Gastroesophageal sphincter (tissue), 4 donors: ENCODE results near the gene VPS35L. TPM values are rescaled to one million over a fixed set of nuclear protein-coding genes. Genes with fewer than 3 reads are reported as not detected.
A peak's percentile ranks its signal among the peaks of the same experiment; 100 is the strongest.

Source experiments
- ATAC-seq: fragments of 150-250 bp; one replicate; pipeline ENCODE4 v1.9.1; 2016; ENCODE audit warnings: mild to moderate bottlenecking, moderate library complexity
- H3K27ac ChIP-seq, 4 donors: fragments of 200-600 bp; sonication (generic) in 3 of 4; 1 replicate in 3 of 4; 2 replicates in 1 of 4; pipeline ENCODE4 v1.5.1; 2016 to 2019
- H3K27me3 ChIP-seq: fragments of 200-600 bp; sonication (generic); one replicate; pipeline ENCODE4 v1.5.1; 2019
- H3K36me3 ChIP-seq, 2 donors: fragments of 200-600 bp; sonication (generic); one replicate each; pipeline ENCODE4 v1.5.1; 2019; ENCODE audit warnings: control low read depth in 1 of 2
- H3K4me1 ChIP-seq, 3 donors: fragments of 200-600 bp; sonication (generic); 1 replicate in 2 of 3; 2 replicates in 1 of 3; pipeline ENCODE4 v1.5.1; 2016 to 2019; ENCODE audit warnings: control low read depth in 2 of 3
- H3K4me3 ChIP-seq, 2 donors: fragments of 200-600 bp; sonication (generic); one replicate each; pipeline ENCODE4 v1.5.1; 2019; ENCODE audit warnings: mild to moderate bottlenecking in 1 of 2, moderate library complexity in 1 of 2
- H3K9me3 ChIP-seq, 3 donors: fragments of 200-600 bp; sonication (generic); one replicate each; pipeline ENCODE4 v1.5.1; 2017 to 2019; ENCODE audit warnings: control low read depth in 2 of 3
- EP300 ChIP-seq: sonication (generic); formaldehyde crosslinking; IDR thresholded peaks from one replicate; pipeline ENCODE4 v1.6.1; 2017; ENCODE audit warnings: antibody characterized with exemption, mild to moderate bottlenecking
- POLR2A ChIP-seq, 2 donors: fragments of 450-650 bp; IDR thresholded peaks; one replicate each; pipeline ENCODE4 v1.6.1; 2017; ENCODE audit warnings: antibody characterized with exemption in 2 of 2, mild to moderate bottlenecking in 2 of 2, moderate library complexity in 1 of 2
- POLR2AphosphoS5 ChIP-seq: sonication (generic); formaldehyde crosslinking; IDR thresholded peaks from one replicate; pipeline ENCODE4 v1.6.1; 2017; ENCODE audit warnings: antibody characterized with exemption
- WGBS, 2 donors: methylation state at CpG; one replicate each; pipeline ENCODE4 v1.1.5; 2018; ENCODE audit warnings: low coverage in 1 of 2; 5-methylcytosine and 5-hydroxymethylcytosine counted together
- total RNA-seq, 4 donors: library from RNA; depleted of rRNA; stranded (reverse); fragments of >200 nt; gene quantifications; one replicate each; pipeline ENCODE4 v1.1.0, GENCODE V29; 2016
- TF ChIP-seq, protein P1 (sequence below), 4 experiments: fragments of 200-600 bp in 2 of 4; fragments of 450-650 bp in 2 of 4; sonication (generic) in 1 of 4; IDR thresholded peaks; one replicate each; pipeline ENCODE4 v1.5.1; 2017 to 2019; ENCODE audit warnings: antibody characterized with exemption in 4 of 4, mild to moderate bottlenecking in 2 of 4, moderate library complexity in 2 of 4

Gene VPS35L
- total RNA-seq, 4 donors from 2014 or later = 39.0 to 59.6 (median 46.9) TPM

DNA sequence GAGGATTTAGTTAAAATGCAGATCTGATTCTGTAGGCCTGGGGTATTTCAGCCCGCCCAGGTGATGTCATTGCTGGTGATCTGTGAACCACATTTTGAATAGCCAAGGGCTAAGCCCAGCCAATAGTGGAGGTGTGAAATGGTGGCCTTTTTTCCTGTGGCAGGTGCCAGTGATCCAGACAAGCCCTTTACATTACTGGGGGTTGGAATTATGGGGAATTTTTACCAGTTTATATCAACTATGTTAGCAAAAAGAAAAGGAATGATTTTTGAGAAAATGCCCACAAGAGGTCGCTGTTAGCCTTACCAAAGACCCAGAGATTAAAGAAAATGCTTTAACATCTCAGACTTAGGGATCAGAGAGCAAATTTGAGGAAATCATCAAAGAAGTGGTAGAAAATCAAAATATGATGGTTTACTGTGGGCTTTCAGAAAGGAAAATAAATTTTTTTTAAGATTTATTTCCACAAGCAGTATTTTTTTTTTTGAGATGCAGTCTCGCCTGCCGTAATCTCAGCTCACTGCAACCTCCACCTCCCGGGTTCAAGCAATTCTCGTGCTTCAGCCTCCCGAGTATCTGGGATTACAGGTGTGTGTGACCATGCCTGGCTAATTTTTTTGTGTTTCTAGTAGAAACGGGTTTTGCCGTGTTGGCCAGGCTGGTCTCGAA lies 3.9 kb downstream of the VPS35L start:
- peaks cover 0 to 14% (median 0%) of the 10 kb centered on the region in 3 donors for H3K9me3 ChIP-seq
- ATAC-seq = no peak
- peaks cover 0 to 33% (median 2%) of the 10 kb centered on the region in 3 donors for H3K4me1 ChIP-seq
- no peak for TF ChIP-seq EP300
- TF ChIP-seq, protein P1, sequence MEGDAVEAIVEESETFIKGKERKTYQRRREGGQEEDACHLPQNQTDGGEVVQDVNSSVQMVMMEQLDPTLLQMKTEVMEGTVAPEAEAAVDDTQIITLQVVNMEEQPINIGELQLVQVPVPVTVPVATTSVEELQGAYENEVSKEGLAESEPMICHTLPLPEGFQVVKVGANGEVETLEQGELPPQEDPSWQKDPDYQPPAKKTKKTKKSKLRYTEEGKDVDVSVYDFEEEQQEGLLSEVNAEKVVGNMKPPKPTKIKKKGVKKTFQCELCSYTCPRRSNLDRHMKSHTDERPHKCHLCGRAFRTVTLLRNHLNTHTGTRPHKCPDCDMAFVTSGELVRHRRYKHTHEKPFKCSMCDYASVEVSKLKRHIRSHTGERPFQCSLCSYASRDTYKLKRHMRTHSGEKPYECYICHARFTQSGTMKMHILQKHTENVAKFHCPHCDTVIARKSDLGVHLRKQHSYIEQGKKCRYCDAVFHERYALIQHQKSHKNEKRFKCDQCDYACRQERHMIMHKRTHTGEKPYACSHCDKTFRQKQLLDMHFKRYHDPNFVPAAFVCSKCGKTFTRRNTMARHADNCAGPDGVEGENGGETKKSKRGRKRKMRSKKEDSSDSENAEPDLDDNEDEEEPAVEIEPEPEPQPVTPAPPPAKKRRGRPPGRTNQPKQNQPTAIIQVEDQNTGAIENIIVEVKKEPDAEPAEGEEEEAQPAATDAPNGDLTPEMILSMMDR (IDR thresholded peaks at IDR 0.05) = peak; percentile 56 to 71 (median 63)
- H3K27ac ChIP-seq = no peak overlapping the region
- no peaks in the 10 kb centered on the region for H3K27me3 ChIP-seq
- 69 to 73% methylated on average over 10 of the region's 10 CpGs for WGBS, 2 donors
- no peak overlapping the region for H3K4me3 ChIP-seq
- H3K36me3 ChIP-seq = peaks cover 0 to 8% of the 10 kb centered on the region in 2 donors

DNA sequence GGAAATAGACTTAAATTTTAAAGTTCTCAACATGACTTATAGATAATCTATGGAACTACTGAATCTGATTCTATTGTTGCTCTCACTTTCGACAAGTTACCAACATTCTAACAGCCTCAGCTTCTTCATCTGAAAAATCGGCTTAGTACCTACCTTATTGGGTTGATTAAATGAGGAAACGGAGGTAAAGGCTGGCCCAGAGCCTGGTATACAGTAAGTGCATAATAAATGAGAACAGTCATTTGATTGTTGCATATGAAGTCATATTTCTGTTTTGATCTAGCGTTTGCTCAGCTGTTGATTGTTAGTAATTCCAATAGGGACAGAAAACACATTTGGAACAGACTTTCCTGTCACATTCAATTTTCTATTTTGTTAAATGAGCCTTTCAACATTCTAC lies 4.6 kb downstream of the VPS35L start:
- H3K27ac ChIP-seq = no peak overlapping the region
- ATAC-seq = no peak
- peaks cover 0 to 15% of the 10 kb centered on the region in 2 donors for H3K36me3 ChIP-seq
- no peak overlapping the region for H3K4me3 ChIP-seq
- H3K27me3 ChIP-seq = no peaks in the 10 kb centered on the region
- H3K9me3 ChIP-seq = peaks cover 0 to 14% (median 0%) of the 10 kb centered on the region in 3 donors
- TF ChIP-seq POLR2AphosphoS5 = no peak
- TF ChIP-seq EP300 = no peak
- TF ChIP-seq, protein P1 (IDR thresholded peaks at IDR 0.05) = no peak
- TF ChIP-seq POLR2A (IDR thresholded peaks at IDR 0.05) = no peak
- WGBS, 2 donors = 91% methylated on average over 4 of the region's 4 CpGs; no CpG with 5 or more reads in 1 of the 2 donors
- peaks cover 0 to 26% (median 0%) of the 10 kb centered on the region in 3 donors for H3K4me1 ChIP-seq

DNA sequence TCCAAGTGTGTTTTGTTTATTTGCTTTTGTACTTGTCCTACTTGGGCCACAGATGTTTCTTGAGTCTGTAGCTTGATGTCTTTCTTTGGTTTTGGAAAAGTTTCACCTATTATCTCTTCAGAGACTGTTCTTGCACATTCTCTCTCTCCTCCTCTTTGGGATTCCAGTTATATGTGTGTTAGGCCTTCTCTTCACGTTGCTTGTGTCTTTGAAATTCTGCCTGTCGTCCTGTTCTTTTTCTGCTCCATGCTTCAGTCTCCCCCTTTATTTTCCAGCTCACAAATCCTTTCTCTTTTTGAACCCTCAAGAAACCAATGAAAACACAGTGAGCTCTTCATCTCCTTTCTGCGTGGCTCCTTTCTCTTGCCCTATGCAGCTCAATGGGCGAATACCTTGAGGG lies 7.9 kb downstream of the VPS35L start:
- peaks cover 0 to 10% (median 0%) of the 10 kb centered on the region in 3 donors for H3K4me1 ChIP-seq
- no peak for TF ChIP-seq POLR2A (IDR thresholded peaks at IDR 0.05)
- no peak for TF ChIP-seq POLR2AphosphoS5
- TF ChIP-seq, protein P1 (IDR thresholded peaks at IDR 0.05) = no peak
- no peak for TF ChIP-seq EP300
- H3K36me3 ChIP-seq = peaks cover 0 to 48% of the 10 kb centered on the region in 2 donors
- no peak overlapping the region for H3K27ac ChIP-seq
- H3K27me3 ChIP-seq = no peaks in the 10 kb centered on the region
- no peak overlapping the region for H3K4me3 ChIP-seq
- WGBS, 2 donors = 78 to 96% methylated on average over 4 of the region's 4 CpGs
- H3K9me3 ChIP-seq = peaks cover 0 to 14% (median 0%) of the 10 kb centered on the region in 3 donors
- no peak for ATAC-seq

DNA sequence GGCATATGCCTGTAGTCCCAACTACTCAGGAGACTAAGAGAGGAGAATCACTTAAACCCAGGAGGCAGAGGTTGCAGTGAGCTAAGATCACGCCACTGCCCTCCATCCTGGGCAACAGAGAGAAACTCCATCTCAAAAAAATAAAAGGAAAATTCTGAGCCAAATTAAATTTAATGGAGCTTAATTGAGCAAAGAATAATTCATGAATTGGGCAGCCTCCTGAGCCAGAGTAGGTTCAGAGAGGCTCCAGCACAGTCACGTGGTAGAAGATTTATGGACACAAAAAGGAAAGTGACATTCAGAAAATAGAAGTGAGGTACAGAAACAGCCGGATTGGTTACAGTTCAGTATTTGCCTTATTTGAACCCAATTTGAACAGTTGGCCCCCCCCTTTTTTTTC lies 10.9 kb downstream of the VPS35L start:
- no peak overlapping the region for H3K4me3 ChIP-seq
- no peak for ATAC-seq
- H3K27ac ChIP-seq = no peak overlapping the region
- no peaks in the 10 kb centered on the region for H3K27me3 ChIP-seq
- WGBS, 2 donors = 89 to 100% methylated on average over 3 of the region's 3 CpGs
- peaks cover 0 to 14% (median 0%) of the 10 kb centered on the region in 3 donors for H3K9me3 ChIP-seq
- H3K36me3 ChIP-seq = peaks cover 0 to 78% of the 10 kb centered on the region in 2 donors
- TF ChIP-seq POLR2AphosphoS5 = no peak
- TF ChIP-seq, protein P1 (IDR thresholded peaks at IDR 0.05) = no peak
- TF ChIP-seq POLR2A (IDR thresholded peaks at IDR 0.05) = no peak
- TF ChIP-seq EP300 = no peak
- no peaks in the 10 kb centered on the region for H3K4me1 ChIP-seq

DNA sequence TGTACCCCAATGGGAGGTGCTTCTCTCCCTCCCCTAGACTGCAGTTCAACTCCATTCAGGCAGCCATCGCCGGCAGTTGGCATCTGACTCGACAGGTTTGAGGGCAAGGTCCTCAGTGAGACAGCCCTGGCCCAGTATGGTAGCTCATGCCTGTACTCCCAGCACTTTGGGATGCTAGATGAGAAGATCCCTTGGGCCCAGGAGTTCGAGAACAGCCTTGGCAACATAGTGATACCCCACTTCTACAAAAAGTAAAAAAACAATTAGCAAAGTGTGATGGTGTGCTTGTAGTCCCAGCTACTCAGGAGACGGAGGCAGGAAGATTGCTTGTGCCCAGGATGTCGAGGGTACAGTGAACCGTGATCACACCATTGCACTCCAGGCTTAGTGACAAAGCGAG lies 12.1 kb downstream of the VPS35L start:
- Histone ChIP-seq H3K4me1 (no peaks in the 10 kb centered on the region), H3K36me3 (peaks cover 0 to 90% of the 10 kb centered on the region in 2 donors), H3K27ac (no peak overlapping the region), H3K27me3 (no peaks in the 10 kb centered on the region), H3K4me3 (no peak overlapping the region), H3K9me3 (peaks cover 0 to 13% (median 0%) of the 10 kb centered on the region in 3 donors)
- TF ChIP-seq EP300 (no peak), POLR2AphosphoS5 (no peak), POLR2A (IDR thresholded peaks at IDR 0.05) (no peak)
- TF ChIP-seq, protein P1 (IDR thresholded peaks at IDR 0.05) = no peak
- 83 to 93% methylated on average over 4 to 6 of the region's 8 CpGs for whole genome bisulfite sequencing, 2 donors
- ATAC-seq = no peak
